H9 (cell line): Measurements from ENCODE around the gene CYP17A1. TPM values are rescaled to one million over a fixed set of nuclear protein-coding genes. Genes with fewer than 3 reads are reported as not detected.

Source experiments
- DNase-seq: peaks from one replicate; pipeline ENCODE4 v3.0.0-alpha.2; 2017
- H2AFZ ChIP-seq: one replicate; pipeline ENCODE4 v1.6.1; 2013; ENCODE audit warnings: mild to moderate bottlenecking, low read length, control low read depth, moderate library complexity
- H2AK5ac ChIP-seq: 2 replicates; pipeline ENCODE4 v1.6.1; 2013; ENCODE audit warnings: low read length, control low read depth, mixed read lengths; ENCODE audit not compliant: insufficient read length
- H2BK120ac ChIP-seq: one replicate; pipeline ENCODE4 v1.6.1; 2013; ENCODE audit warnings: low read depth, mild to moderate bottlenecking, low read length, control low read depth, inconsistent platforms; ENCODE audit not compliant: poor library complexity, severe bottlenecking
- H2BK12ac ChIP-seq: 2 replicates; pipeline ENCODE4 v1.6.1; 2013; ENCODE audit warnings: low read length, control low read depth, mixed read lengths, low read depth; ENCODE audit not compliant: insufficient read length
- H2BK15ac ChIP-seq: 2 replicates; pipeline ENCODE4 v1.6.1; 2013; ENCODE audit warnings: low read depth, low read length, control low read depth
- H2BK20ac ChIP-seq: one replicate; pipeline ENCODE4 v1.6.1; 2013; ENCODE audit warnings: low read depth, mild to moderate bottlenecking, low read length, control low read depth, inconsistent platforms; ENCODE audit not compliant: poor library complexity, severe bottlenecking
- H2BK5ac ChIP-seq: 2 replicates; pipeline ENCODE4 v1.6.1; 2013; ENCODE audit warnings: low read length, control low read depth, mixed read lengths; ENCODE audit not compliant: insufficient read length
- H3K14ac ChIP-seq: 2 replicates; pipeline ENCODE4 v1.6.1; 2013; ENCODE audit warnings: low read length, control low read depth; ENCODE audit not compliant: insufficient read depth
- H3K18ac ChIP-seq: 2 replicates; pipeline ENCODE4 v1.6.1; 2013; ENCODE audit warnings: low read depth, mild to moderate bottlenecking, mixed read lengths, low read length, control low read depth; ENCODE audit not compliant: insufficient read length
- H3K23ac ChIP-seq: 2 replicates; pipeline ENCODE4 v1.6.1; 2013; ENCODE audit warnings: low read length, control low read depth, mixed read lengths, low read depth; ENCODE audit not compliant: insufficient read length
- H3K23me2 ChIP-seq: 2 replicates; pipeline ENCODE4 v1.6.1; 2013; ENCODE audit warnings: low read depth, mild to moderate bottlenecking, mixed read lengths, low read length, control low read depth; ENCODE audit not compliant: insufficient read length, poor library complexity, severe bottlenecking
- H3K27ac ChIP-seq: 2 replicates; pipeline ENCODE4 v1.5.1; 2013; ENCODE audit warnings: low read length, control low read depth, mixed read lengths, low read depth; ENCODE audit not compliant: insufficient read length
- H3K27me3 ChIP-seq: 2 replicates; pipeline ENCODE4 v1.6.1; 2013; ENCODE audit warnings: low read length, control low read depth, inconsistent platforms; ENCODE audit not compliant: insufficient read depth
- H3K4ac ChIP-seq: 2 replicates; pipeline ENCODE4 v1.6.1; 2013; ENCODE audit warnings: low read depth, mild to moderate bottlenecking, control low read depth, inconsistent platforms, low read length, moderate library complexity
- H3K4me1 ChIP-seq: 2 replicates; pipeline ENCODE4 v1.6.1; 2013; ENCODE audit warnings: low read length, control low read depth, inconsistent platforms; ENCODE audit not compliant: insufficient read depth
- H3K4me2 ChIP-seq: 2 replicates; pipeline ENCODE4 v1.6.1; 2013; ENCODE audit warnings: low read length, control low read depth, mixed read lengths; ENCODE audit not compliant: insufficient read length, insufficient read depth
- H3K56ac ChIP-seq: 2 replicates; pipeline ENCODE4 v1.6.1; 2013; ENCODE audit warnings: low read depth, mild to moderate bottlenecking, mixed read lengths, low read length, control low read depth; ENCODE audit not compliant: insufficient read length
- H3K79me1 ChIP-seq: 2 replicates; pipeline ENCODE4 v1.6.1; 2013; ENCODE audit warnings: low read depth, mild to moderate bottlenecking, moderate library complexity, low read length, control low read depth, inconsistent platforms; ENCODE audit not compliant: insufficient read depth, poor library complexity, severe bottlenecking
- H3K79me2 ChIP-seq: 2 replicates; pipeline ENCODE4 v1.6.1; 2013; ENCODE audit warnings: low read length, control low read depth, inconsistent platforms; ENCODE audit not compliant: insufficient read depth
- H3K9ac ChIP-seq: 2 replicates; pipeline ENCODE4 v1.6.1; 2013; ENCODE audit warnings: low read length, control low read depth, mixed read lengths; ENCODE audit not compliant: insufficient read length; ENCODE audit errors: extremely low read depth
- H3K9me3 ChIP-seq: one replicate; pipeline ENCODE4 v1.6.1; 2013; ENCODE audit warnings: low read depth, low read length, inconsistent platforms; ENCODE audit not compliant: control insufficient read depth
- H3T11ph ChIP-seq: one replicate; pipeline ENCODE4 v1.6.1; 2013; ENCODE audit warnings: mild to moderate bottlenecking, low read length, control low read depth, inconsistent platforms
- H4K20me1 ChIP-seq: one replicate; pipeline ENCODE4 v1.6.1; 2013; ENCODE audit not compliant: control insufficient read depth, insufficient read length, insufficient read depth
- H4K5ac ChIP-seq: 2 replicates; pipeline ENCODE4 v1.6.1; 2013; ENCODE audit warnings: low read depth, mild to moderate bottlenecking, mixed read lengths, low read length, control low read depth; ENCODE audit not compliant: insufficient read length
- H4K8ac ChIP-seq: replicated peaks from 2 replicates; pipeline ENCODE4 v1.6.1; 2013; ENCODE audit warnings: low read length, control low read depth, mixed read lengths, low read depth; ENCODE audit not compliant: insufficient read length
- H4K91ac ChIP-seq: 2 replicates; pipeline ENCODE4 v1.6.1; 2013; ENCODE audit warnings: low read depth, mild to moderate bottlenecking, moderate library complexity, mixed read lengths, low read length, control low read depth; ENCODE audit not compliant: insufficient read length
- H3K27ac Mint-ChIP-seq, 3 experiments: 2 replicates in 2 of 3; 3 replicates in 1 of 3; pipeline ENCODE4 v1.8.0; 2020 to 2021; ENCODE audit warnings: mixed read lengths in 3 of 3, mild to moderate bottlenecking in 1 of 3, moderate library complexity in 1 of 3
- H3K27me3 Mint-ChIP-seq: 2 replicates; pipeline ENCODE4 v1.8.0; 2021; ENCODE audit warnings: low read depth, mild to moderate bottlenecking, moderate library complexity, mixed read lengths
- H3K36me3 Mint-ChIP-seq, 3 experiments: 2 replicates in 2 of 3; 3 replicates in 1 of 3; pipeline ENCODE4 v1.8.0; 2020 to 2021; ENCODE audit warnings: low read depth in 3 of 3, mixed read lengths in 3 of 3; ENCODE audit not compliant: insufficient read depth in 1 of 3
- H3K4me1 Mint-ChIP-seq, 2 experiments: 2 replicates each; pipeline ENCODE4 v1.8.0; 2020; ENCODE audit warnings: mixed read lengths in 2 of 2
- H3K4me3 Mint-ChIP-seq, 2 experiments: 2 replicates in 1 of 2; 3 replicates in 1 of 2; pipeline ENCODE4 v1.8.0; 2020 to 2021; ENCODE audit warnings: mild to moderate bottlenecking in 2 of 2, mixed read lengths in 2 of 2, moderate library complexity in 1 of 2
- H3K9me3 Mint-ChIP-seq, 2 experiments: 2 replicates in 1 of 2; 3 replicates in 1 of 2; pipeline ENCODE4 v1.8.0; 2020; ENCODE audit warnings: mild to moderate bottlenecking in 2 of 2, mixed read lengths in 2 of 2, moderate library complexity in 1 of 2
- CTCF ChIP-seq: fragments of 200-600 bp; sonication (generic); conservative IDR thresholded peaks from 3 replicates; pipeline ENCODE4 v1.8.0; 2021; ENCODE audit warnings: antibody characterized with exemption, mild to moderate bottlenecking
- WGBS: extraction: QIAGEN DNeasy Blood & Tissue Kit; methylation state at CpG from one replicate; pipeline ENCODE4 v1.1.7; 2013; ENCODE audit warnings: missing lambda C conversion rate, low lambda C conversion rate, mixed read lengths; ENCODE audit not compliant: insufficient read length; ENCODE audit errors: extremely low coverage; 5-methylcytosine and 5-hydroxymethylcytosine counted together
- total RNA-seq: library from RNA; stranded (reverse); gene quantifications from 2 replicates; pipeline ENCODE4 v1.2.1, GENCODE V29; 2021

The CYP17A1 gene
- total RNA-seq, 1 experiment from 2014 or later = not detected

- no peak overlapping the region for H3K9ac ChIP-seq
- H2BK5ac ChIP-seq = no peak overlapping the region
- no peak overlapping the region for H2BK15ac ChIP-seq
- no peak for DNase-seq
- H2BK20ac ChIP-seq = no peak overlapping the region
- peaks cover 3% of the 10 kb centered on the region; the same call in 1 of the 2 replicates for H3K27me3 Mint-ChIP-seq
- H3K27ac Mint-ChIP-seq = no peak overlapping the region
- H2AFZ ChIP-seq = no peak overlapping the region
- no peak for TF ChIP-seq CTCF
- H4K5ac ChIP-seq = no peak overlapping the region
- H4K91ac ChIP-seq = no peak overlapping the region
- no peak overlapping the region for H3K18ac ChIP-seq
- H3K79me1 ChIP-seq = no peaks in the 10 kb centered on the region
- H3K27ac ChIP-seq = no peak overlapping the region
- no peaks in the 10 kb centered on the region for H3K4me1 ChIP-seq
- H3K23me2 ChIP-seq = no peaks in the 10 kb centered on the region
- H3K14ac ChIP-seq = no peak overlapping the region
- no peak overlapping the region for H3K56ac ChIP-seq
- no peak overlapping the region for H3K4ac ChIP-seq
- H2BK12ac ChIP-seq = no peak overlapping the region
- H3K23ac ChIP-seq = no peak overlapping the region
- H3K36me3 Mint-ChIP-seq = peaks cover 0 to 2% (median 0%) of the 10 kb centered on the region in 3 experiments; a peak in 1 of 7 replicates
- no peaks in the 10 kb centered on the region for H3K9me3 ChIP-seq
- H3K4me2 ChIP-seq = no peak overlapping the region
- H2BK120ac ChIP-seq = no peak overlapping the region
- H3K4me3 Mint-ChIP-seq = no peak overlapping the region
- no peaks in the 10 kb centered on the region for H3K79me2 ChIP-seq
- no peaks in the 10 kb centered on the region for H4K20me1 ChIP-seq
- no peak overlapping the region for H3T11ph ChIP-seq
- H3K9me3 Mint-ChIP-seq = peaks cover under 1% of the 10 kb centered on the region in 2 experiments; a peak in 3 of 5 replicates
- no peak overlapping the region for H2AK5ac ChIP-seq
- H4K8ac ChIP-seq = no peak overlapping the region
- WGBS = no CpG with 5 or more reads among the region's 14 CpGs
- no peaks in the 10 kb centered on the region for H3K27me3 ChIP-seq
- H3K4me1 Mint-ChIP-seq = peaks cover 5 to 7% of the 10 kb centered on the region in 2 experiments; a peak in 2 of 4 replicates
Observed at GRCh38 chr10:102832248-102832647, 5.0 kb downstream of the CYP17A1 start.
